HEK293 (cell line): ENCODE measurements around the gene RAD21L1.

Experiments
- CTCF ChIA-PET: fragments of 350-600 bp; formaldehyde crosslinking; extraction: SDS; loops from one replicate; lab custom pipeline; 2021; ENCODE audit warnings: antibody characterized with exemption; lab: Yijun Ruan, JAX
- POLR2A ChIA-PET: fragments of 300-600 bp; formaldehyde crosslinking; extraction: SDS; loops from one replicate; lab custom pipeline; 2020; ENCODE audit warnings: antibody characterized with exemption, inconsistent platforms; lab: Yijun Ruan, JAX
- H3K27ac ChIP-seq: fragments of 200-500 bp; sonication (Bioruptor generic); 2 replicates; pipeline ENCODE4 v1.5.1; 2014; ENCODE audit warnings: low read depth, low read length, control low read depth, inconsistent platforms; ENCODE audit errors: extremely low read depth
- H3K36me3 ChIP-seq, 2 experiments: fragments of 200-500 bp in 1 of 2; sonication (Bioruptor generic) in 1 of 2; 1 replicate in 1 of 2; 2 replicates in 1 of 2; pipeline ENCODE4 v1.5.1; 2014 to 2017; ENCODE audit warnings: inconsistent platforms in 2 of 2, low read length in 2 of 2; ENCODE audit not compliant: control insufficient read depth in 2 of 2, insufficient read depth in 1 of 2
- H3K4me1 ChIP-seq: fragments of 200-500 bp; sonication (Bioruptor generic); 2 replicates; pipeline ENCODE4 v1.5.1; 2014; ENCODE audit warnings: mild to moderate bottlenecking, low read length, inconsistent platforms; ENCODE audit not compliant: control insufficient read depth, insufficient read depth
- H3K4me3 ChIP-seq: 2 replicates; pipeline ENCODE4 v1.5.1; 2011; ENCODE audit warnings: low read depth, mild to moderate bottlenecking, control low read depth, low read length, moderate library complexity
- H3K9me3 ChIP-seq: fragments of 200-500 bp; sonication (Bioruptor generic); 2 replicates; pipeline ENCODE4 v1.5.1; 2014; ENCODE audit warnings: low read depth, low read length, inconsistent platforms; ENCODE audit not compliant: control insufficient read depth, insufficient read depth
- GFI1B ChIP-seq: fragments of 450-650 bp; formaldehyde crosslinking; IDR thresholded peaks from 2 replicates; pipeline ENCODE4 v1.5.1; 2016; ENCODE audit warnings: missing biosample characterization, missing genetic modification characterization
- HIC1 ChIP-seq: fragments of 450-650 bp; formaldehyde crosslinking; IDR thresholded peaks from 2 replicates; pipeline ENCODE4 v1.5.1; 2016; ENCODE audit warnings: missing biosample characterization, missing genetic modification characterization
- HOXD13 ChIP-seq: sonication (generic); formaldehyde crosslinking; IDR thresholded peaks from 2 replicates; pipeline ENCODE4 v1.8.0; 2022; ENCODE audit warnings: missing genetic modification reagents, borderline replicate concordance
- PATZ1 ChIP-seq: fragments of 450-650 bp; formaldehyde crosslinking; IDR thresholded peaks from 2 replicates; pipeline ENCODE4 v1.5.1; 2016; ENCODE audit warnings: missing biosample characterization, missing genetic modification characterization
- TRIM28 ChIP-seq: IDR thresholded peaks from 2 replicates; pipeline ENCODE4 v1.6.1; 2011; ENCODE audit warnings: low read length, control low read depth, borderline replicate concordance
- ZBTB10 ChIP-seq: fragments of 450-650 bp; formaldehyde crosslinking; IDR thresholded peaks from 2 replicates; pipeline ENCODE4 v1.5.1; 2016; ENCODE audit warnings: missing biosample characterization, missing genetic modification characterization
- ZNF184 ChIP-seq: fragments of 450-650 bp; IDR thresholded peaks from 2 replicates; pipeline ENCODE4 v1.5.1; 2018; ENCODE audit warnings: missing biosample characterization, mild to moderate bottlenecking, missing genetic modification characterization
- ZNF221 ChIP-seq: fragments of 450-650 bp; formaldehyde crosslinking; IDR thresholded peaks from 2 replicates; pipeline ENCODE4 v1.5.1; 2017; ENCODE audit warnings: missing biosample characterization, missing genetic modification characterization, borderline replicate concordance
- ZNF274 ChIP-seq, 2 experiments: fragments of 200-500 bp in 1 of 2; fragments of 450-650 bp in 1 of 2; sonication (Bioruptor generic) in 1 of 2; formaldehyde crosslinking in 1 of 2; IDR thresholded peaks; 2 replicates each; pipeline versions ENCODE4 v1.5.1 to v1.6.1; 2014 to 2016; ENCODE audit warnings: borderline replicate concordance in 1 of 2, inconsistent platforms in 1 of 2, low read length in 1 of 2, missing biosample characterization in 1 of 2, missing genetic modification characterization in 1 of 2
- ZNF366 ChIP-seq: fragments of 450-650 bp; formaldehyde crosslinking; conservative IDR thresholded peaks from 2 replicates; pipeline ENCODE4 v1.5.1; 2016; ENCODE audit warnings: missing biosample characterization, missing genetic modification characterization
- ZNF426 ChIP-seq: fragments of 450-650 bp; formaldehyde crosslinking; IDR thresholded peaks from 2 replicates; pipeline ENCODE4 v1.5.1; 2017; ENCODE audit warnings: missing biosample characterization, missing genetic modification characterization, mild to moderate bottlenecking, inconsistent platforms, moderate library complexity
- ZNF449 ChIP-seq: fragments of 450-650 bp; formaldehyde crosslinking; IDR thresholded peaks from 2 replicates; pipeline ENCODE4 v1.5.1; 2017; ENCODE audit warnings: missing biosample characterization, mild to moderate bottlenecking, missing genetic modification characterization, moderate library complexity
- ZNF48 ChIP-seq: fragments of 450-650 bp; formaldehyde crosslinking; IDR thresholded peaks from 2 replicates; pipeline ENCODE4 v1.5.1; 2016; ENCODE audit warnings: missing biosample characterization, missing genetic modification characterization
- ZNF558 ChIP-seq: fragments of 450-650 bp; formaldehyde crosslinking; IDR thresholded peaks from 2 replicates; pipeline ENCODE4 v1.5.1; 2016; ENCODE audit warnings: missing biosample characterization, missing genetic modification characterization
- ZNF561 ChIP-seq: fragments of 450-650 bp; IDR thresholded peaks from 2 replicates; pipeline ENCODE4 v1.5.1; 2018; ENCODE audit warnings: missing biosample characterization, missing genetic modification characterization, borderline replicate concordance
- ZNF621 ChIP-seq: fragments of 450-650 bp; formaldehyde crosslinking; IDR thresholded peaks from 2 replicates; pipeline ENCODE4 v1.5.1; 2017; ENCODE audit warnings: missing biosample characterization, missing genetic modification characterization
- TF ChIP-seq, protein P1 (sequence below): fragments of 450-650 bp; IDR thresholded peaks from 2 replicates; pipeline ENCODE4 v1.5.1; 2018; ENCODE audit warnings: missing biosample characterization, mild to moderate bottlenecking, missing genetic modification characterization

Gene RAD21L1

DNA sequence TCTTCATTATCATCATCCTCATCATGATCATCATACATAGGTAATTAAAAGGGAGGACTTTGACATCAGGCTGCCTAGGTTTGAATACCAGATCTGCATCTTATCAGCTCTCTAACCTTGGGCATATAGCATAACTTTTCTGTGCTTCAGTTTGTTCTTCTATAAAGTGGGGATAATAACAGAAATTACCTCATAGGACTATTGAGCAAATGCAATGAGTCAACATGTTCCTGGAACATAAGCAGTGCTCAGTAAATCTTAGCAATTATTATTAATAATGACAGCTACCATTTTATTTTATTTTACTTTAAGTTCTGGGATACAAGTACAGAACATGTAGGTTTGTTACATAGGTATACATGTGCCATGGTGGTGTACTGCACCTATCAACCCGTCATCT, 15.3 kb upstream of the RAD21L1 start:
- H3K36me3 ChIP-seq: no peaks in the 10 kb centered on the region
- H3K27ac ChIP-seq: no peak overlapping the region
- no peaks in the 10 kb centered on the region for H3K9me3 ChIP-seq
- no peaks in the 10 kb centered on the region for H3K4me1 ChIP-seq
- H3K4me3 ChIP-seq: no peak overlapping the region
- TF ChIP-seq ZNF221 (tag by site-specific recombination) (no peak), ZBTB10 (tag by site-specific recombination) (no peak), ZNF184 (no peak), ZNF426 (no peak), ZNF558 (tag by site-specific recombination) (no peak), HOXD13 (CRISPR knock-in tag) (no peak), GFI1B (tag by site-specific recombination) (no peak), ZNF561 (tag by site-specific recombination) (no peak), TRIM28 (no peak), ZNF449 (tag by site-specific recombination) (no peak), HIC1 (no peak), PATZ1 (tag by site-specific recombination) (no peak)
- POLR2A ChIA-PET: no interaction called here
- CTCF ChIA-PET: interaction anchor here (0.5 to 4.3 kb wide), 12 partner anchors 19 to 815 kb away, joined by 3 to 18 read pairs (median 4); partner anchors contain the start of gene NSFL1C

DNA sequence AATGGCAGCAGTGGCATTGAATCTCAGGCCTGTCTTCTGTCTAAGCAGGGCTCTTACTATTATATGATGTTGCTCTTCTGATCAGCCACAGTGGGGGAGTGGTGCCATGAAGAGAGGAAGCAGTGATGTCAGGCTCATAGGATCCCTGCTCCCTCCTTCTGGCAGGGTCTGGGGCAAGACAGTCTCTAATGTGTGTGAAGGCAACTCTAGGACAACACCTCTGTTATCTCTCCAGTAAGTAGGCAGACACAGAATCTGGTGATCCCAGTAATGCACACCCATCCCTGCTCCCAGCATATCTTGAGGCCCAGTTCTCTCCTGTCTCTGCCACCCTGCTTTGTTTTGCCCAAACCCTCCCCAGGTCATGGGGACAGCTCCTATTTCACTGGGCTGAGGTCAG, 13.8 kb upstream of the RAD21L1 start:
- CTCF ChIA-PET: interaction anchor here (0.6 to 4.3 kb wide), 14 partner anchors 9 to 573 kb away, joined by 3 to 21 read pairs (median 4); partner anchors contain the start of gene C20orf202
- H3K9me3 ChIP-seq: no peaks in the 10 kb centered on the region
- H3K4me1 ChIP-seq: no peaks in the 10 kb centered on the region
- H3K4me3 ChIP-seq: no peak overlapping the region
- no peaks in the 10 kb centered on the region for H3K36me3 ChIP-seq
- H3K27ac ChIP-seq: no peak overlapping the region
- POLR2A ChIA-PET: no interaction called here
- TF ChIP-seq ZNF274 (IDR thresholded peaks at IDR 0.05; ENCODE audit: low read length): no peak
- no peak for TF ChIP-seq ZNF274 (tag by site-specific recombination; IDR thresholded peaks at IDR 0.05; ENCODE audit: borderline replicate concordance)
- TF ChIP-seq, protein P1, sequence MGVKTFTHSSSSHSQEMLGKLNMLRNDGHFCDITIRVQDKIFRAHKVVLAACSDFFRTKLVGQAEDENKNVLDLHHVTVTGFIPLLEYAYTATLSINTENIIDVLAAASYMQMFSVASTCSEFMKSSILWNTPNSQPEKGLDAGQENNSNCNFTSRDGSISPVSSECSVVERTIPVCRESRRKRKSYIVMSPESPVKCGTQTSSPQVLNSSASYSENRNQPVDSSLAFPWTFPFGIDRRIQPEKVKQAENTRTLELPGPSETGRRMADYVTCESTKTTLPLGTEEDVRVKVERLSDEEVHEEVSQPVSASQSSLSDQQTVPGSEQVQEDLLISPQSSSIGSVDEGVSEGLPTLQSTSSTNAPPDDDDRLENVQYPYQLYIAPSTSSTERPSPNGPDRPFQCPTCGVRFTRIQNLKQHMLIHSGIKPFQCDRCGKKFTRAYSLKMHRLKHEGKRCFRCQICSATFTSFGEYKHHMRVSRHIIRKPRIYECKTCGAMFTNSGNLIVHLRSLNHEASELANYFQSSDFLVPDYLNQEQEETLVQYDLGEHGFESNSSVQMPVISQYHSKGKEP: no peak
- TF ChIP-seq ZNF48 (tag by site-specific recombination): no peak
- no peak for TF ChIP-seq ZNF621
- no peak for TF ChIP-seq ZNF366 (tag by site-specific recombination)
